SH-SY5Y (cell line): ENCODE results near the gene PHLPP1.

Experiments
- GATA2 ChIP-seq: IDR thresholded peaks from 2 replicates; pipeline ENCODE4 v1.6.1; 2011; ENCODE audit warnings: mild to moderate bottlenecking, low read depth, low read length
- GATA3 ChIP-seq: IDR thresholded peaks from 2 replicates; pipeline ENCODE4 v1.6.1; 2011; ENCODE audit warnings: low read depth, mild to moderate bottlenecking, low read length, moderate library complexity

PHLPP1 gene

DNA sequence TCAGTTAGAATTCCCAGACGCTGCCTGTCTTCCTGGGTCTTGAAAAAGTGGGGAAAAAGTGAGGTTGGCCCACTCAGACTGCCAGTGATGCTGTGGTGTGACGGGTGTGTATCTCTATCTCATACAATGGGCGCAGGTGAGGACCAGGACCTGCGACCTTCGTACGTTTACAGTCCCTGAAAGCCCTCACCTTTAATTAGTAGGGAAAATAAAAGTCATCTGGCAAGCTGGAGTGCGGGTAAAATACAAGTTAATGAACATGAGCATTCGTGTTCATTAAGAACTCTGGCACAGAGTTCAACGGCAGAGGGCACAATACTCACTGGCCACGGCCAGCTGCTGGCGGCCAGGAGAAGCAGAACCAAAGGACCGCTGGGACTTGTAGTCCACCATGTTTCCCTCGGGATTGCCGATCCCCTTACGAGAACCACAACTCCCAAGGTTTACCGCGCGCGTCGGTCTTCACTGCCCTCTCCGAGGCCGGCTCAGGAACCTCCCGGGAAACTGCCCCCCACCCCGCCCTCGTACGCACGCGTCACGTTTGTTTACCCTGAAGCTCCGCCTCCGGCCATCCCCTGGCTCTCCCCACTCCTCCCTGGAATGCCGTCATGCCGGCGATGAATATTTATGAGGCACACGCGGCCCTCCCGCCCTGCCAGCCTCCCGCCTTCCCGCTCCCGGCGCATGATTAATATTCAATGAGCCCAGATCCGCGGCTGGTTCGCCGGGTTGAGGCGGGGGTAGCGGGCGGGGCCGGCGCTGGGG lies 488 bp upstream of the PHLPP1 start:
- no peak for TF ChIP-seq GATA2
- TF ChIP-seq GATA3: no peak

DNA sequence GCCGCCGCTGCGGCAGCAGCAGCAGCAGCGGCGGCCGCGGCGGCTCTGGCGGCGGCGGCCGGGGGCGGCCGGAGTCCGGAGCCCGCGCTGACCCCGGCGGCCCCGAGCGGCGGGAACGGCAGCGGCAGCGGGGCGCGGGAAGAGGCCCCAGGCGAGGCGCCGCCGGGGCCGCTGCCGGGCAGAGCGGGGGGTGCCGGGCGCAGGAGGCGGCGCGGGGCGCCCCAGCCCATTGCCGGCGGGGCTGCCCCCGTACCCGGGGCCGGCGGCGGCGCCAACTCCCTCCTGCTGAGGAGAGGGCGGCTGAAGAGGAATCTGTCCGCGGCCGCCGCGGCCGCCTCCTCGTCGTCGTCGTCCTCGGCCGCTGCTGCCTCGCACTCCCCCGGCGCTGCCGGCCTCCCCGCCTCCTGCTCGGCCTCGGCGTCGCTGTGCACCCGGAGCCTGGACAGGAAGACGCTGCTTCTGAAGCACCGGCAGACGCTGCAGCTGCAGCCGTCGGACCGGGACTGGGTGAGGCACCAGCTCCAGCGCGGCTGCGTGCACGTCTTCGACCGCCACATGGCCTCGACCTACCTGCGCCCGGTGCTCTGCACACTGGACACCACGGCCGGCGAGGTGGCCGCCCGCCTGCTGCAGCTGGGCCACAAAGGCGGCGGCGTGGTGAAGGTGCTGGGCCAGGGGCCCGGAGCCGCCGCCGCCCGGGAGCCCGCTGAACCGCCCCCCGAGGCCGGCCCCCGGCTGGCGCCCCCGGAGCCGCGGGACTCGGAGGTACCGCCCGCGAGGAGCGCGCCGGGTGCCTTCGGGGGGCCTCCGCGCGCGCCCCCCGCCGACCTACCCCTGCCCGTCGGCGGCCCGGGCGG lies 646 bp downstream of the PHLPP1 start:
- TF ChIP-seq GATA3 (no peak), GATA2 (no peak)

DNA sequence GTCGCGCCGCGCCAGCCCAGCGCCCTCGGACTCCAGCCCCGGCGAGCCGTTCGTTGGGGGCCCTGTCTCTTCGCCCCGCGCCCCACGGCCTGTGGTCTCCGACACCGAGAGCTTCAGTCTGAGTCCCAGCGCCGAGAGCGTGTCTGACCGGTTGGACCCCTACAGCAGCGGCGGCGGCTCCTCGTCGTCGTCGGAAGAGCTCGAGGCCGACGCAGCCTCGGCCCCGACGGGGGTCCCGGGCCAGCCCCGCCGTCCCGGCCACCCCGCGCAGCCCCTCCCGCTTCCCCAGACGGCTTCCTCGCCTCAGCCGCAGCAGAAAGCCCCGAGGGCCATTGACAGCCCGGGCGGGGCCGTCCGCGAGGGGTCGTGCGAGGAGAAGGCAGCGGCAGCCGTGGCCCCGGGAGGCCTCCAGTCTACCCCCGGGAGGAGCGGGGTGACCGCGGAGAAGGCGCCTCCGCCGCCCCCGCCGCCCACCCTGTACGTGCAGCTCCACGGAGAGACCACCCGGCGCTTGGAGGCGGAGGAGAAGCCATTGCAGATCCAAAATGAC lies 1.4 kb downstream of the PHLPP1 start:
- TF ChIP-seq GATA2: no peak
- TF ChIP-seq GATA3: no peak

DNA sequence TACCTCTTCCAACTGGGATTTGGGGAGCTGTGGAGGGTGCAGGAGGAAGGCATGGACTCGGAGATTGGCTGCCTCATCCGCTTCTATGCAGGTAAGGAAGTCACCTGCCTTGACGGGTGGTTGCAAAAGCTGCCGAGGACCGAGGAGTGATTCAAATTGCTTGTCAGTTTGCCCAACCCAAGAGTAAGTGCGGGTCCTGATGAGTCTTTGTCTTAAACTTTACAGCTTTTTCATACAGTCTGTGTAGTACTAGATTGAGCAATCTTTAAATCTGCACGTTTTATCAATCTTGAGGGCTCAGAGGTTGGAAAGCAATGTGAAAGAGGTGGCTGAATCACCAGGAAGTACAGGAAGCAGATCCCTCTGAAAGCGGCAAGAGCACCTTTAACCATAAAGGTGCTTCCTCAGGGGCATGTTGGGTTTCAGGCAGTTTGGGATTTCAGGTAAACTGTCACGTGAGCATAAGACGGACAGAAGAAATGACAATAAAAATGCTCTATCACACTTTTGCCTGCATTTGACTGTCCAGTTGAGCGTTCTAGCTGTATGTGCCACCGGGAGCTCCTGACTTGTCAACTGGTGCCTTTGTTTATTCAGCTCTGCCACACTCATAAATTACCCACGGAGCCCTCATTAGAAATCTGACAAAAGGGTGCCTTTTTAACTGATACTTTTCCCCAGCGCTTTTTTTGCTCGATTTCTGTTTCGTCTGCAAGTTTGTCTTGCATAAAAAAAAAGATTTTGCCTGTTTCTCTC lies 2.0 kb downstream of the PHLPP1 start:
- no peak for TF ChIP-seq GATA2
- no peak for TF ChIP-seq GATA3

GRCh38 chr18:62717925-62718800 lies 2.8 kb downstream of the PHLPP1 start:
- TF ChIP-seq GATA2 (no peak), GATA3 (no peak)

GRCh38 chr18:62720048-62720447 lies 4.7 kb downstream of the PHLPP1 start:
- TF ChIP-seq GATA3 (no peak), GATA2 (no peak)

- no peak for TF ChIP-seq GATA3
- no peak for TF ChIP-seq GATA2
Observed at GRCh38 chr18:62720766-62721613, 5.6 kb downstream of the PHLPP1 start.

GRCh38 chr18:62721839-62722795 lies 6.8 kb downstream of the PHLPP1 start:
- TF ChIP-seq GATA3 (no peak), GATA2 (no peak)

GRCh38 chr18:62723666-62724281 lies 8.4 kb downstream of the PHLPP1 start:
- TF ChIP-seq GATA2: no peak
- TF ChIP-seq GATA3: no peak

DNA sequence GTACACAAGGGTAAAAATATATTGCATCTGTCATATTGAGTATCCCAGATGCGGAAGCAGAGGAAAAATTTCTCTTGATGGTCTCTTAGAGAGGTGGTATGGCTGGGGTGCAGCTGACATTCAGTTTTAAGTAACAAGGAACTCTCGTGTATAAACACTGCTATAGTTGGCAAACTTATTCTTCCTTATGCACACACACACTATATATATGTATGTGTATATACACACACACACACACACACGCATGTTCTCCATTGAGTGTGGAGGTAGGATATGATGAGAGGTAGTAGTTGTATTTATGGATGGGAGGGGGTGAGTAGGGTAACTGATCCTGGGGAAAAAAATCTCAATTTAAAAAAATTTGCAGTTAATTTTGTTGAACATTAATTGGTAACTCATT lies 10.6 kb downstream of the PHLPP1 start:
- TF ChIP-seq GATA3 (no peak), GATA2 (no peak)

- TF ChIP-seq GATA3 (no peak), GATA2 (no peak)
Observed at GRCh38 chr18:62728254-62728653, 12.9 kb downstream of the PHLPP1 start.
